Measurements from ENCODE around the gene JAM3.

DNA sequence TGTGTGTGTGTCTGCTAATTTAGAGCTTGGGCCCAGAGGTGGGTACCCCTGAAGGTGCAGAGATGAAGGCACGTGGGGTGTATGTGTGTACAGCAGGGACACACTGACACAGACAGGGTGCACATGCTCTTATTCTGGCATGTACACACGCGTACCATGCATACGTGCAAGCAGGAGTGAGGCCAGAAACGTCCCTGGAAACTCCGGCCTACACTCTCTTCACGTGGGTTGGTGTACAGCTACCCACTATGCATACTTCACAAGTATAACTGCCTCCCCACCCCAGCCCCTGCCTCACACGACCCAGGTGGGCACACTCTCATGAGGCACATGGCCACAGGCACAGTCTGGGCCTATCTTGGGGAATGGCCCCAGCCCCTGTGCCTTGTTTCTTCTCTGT is 27.5 kb upstream of the JAM3 start:
- no peak for TF ChIP-seq EP300 (IDR thresholded peaks at IDR 0.05; ENCODE audit: borderline replicate concordance)
- no peak for TF ChIP-seq EGR1 (IDR thresholded peaks at IDR 0.05)
- no peak for TF ChIP-seq NFIC (IDR thresholded peaks at IDR 0.05)
